OCI-LY3 (cell line): Measurements from ENCODE around the gene TM9SF4.

ENCODE experiments used
- CTCF ChIP-seq: fragments of 200-600, 300-600 bp; sonication (generic); IDR thresholded peaks from 2 replicates; pipeline ENCODE4 v1.5.1; 2014; ENCODE audit warnings: antibody characterized with exemption, low read length, low read depth
- EZH2phosphoT487 ChIP-seq: fragments of 200-600 bp; shearing (Covaris generic); IDR thresholded peaks from 2 replicates; pipeline ENCODE4 v1.6.1; 2018; ENCODE audit warnings: antibody characterized with exemption, mixed run types, low read depth

GRCh38 chr20:32190616-32191415 is 81.3 kb downstream of the TM9SF4 start:
- TF ChIP-seq CTCF (no peak), EZH2phosphoT487 (no peak)
